Kidney capillary endothelial cell (primary cell): ENCODE results near the gene CDH23.

ENCODE experiments used
- DNase-seq: peaks from one replicate; pipeline ENCODE4 v3.0.0-alpha.2; 2018; ENCODE audit warnings: low spot score

Gene CDH23

DNA sequence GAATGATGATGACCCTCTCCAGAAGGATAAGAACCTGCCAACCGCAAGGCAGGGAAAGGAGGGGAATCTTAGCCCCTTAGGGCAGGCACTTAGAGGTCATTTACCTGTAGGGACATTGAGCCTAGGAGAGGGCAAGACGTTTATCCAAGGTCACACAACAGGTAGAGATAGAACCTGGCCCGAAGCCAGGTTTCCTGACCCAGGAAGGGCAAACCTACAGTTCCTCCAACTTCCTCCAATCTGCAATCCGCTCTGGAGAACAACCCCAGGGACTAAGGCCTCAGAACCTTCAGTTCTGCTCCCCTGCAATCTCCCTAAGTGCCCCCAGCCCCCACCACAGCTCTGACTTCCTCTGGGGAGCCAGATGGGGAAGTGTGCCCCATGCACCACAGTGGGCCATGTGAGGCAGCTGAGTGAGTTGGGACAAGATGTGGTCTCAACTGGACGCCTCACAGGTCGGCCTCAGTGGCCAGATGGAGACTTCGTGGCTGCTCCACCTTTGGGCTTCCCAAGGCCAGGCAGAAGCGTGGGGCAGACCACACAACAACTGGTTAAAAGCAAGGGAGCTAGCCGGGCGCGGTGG is 455.7 kb downstream of the CDH23 start:
- no peak for DNase-seq

DNA sequence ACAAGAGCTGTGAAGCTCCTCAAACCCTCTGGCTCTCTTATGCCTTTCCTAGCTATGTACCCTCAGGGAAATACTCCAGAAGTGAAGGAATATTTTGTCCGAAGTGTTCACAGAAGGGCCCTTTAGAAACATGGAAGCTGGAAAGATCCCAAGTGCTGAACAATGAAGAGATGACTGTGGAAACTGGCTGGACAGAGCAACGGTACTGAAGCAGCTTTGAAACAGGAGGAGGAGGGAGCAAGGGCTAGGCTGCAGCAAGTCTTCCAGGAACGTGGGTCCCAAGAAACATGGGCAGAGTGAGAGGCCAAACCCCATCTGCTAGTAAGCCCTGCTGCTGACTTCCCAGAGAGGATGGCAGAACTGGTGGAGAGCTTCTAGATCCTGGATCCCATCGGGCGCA is 457.3 kb downstream of the CDH23 start:
- DNase-seq = no peak

DNA sequence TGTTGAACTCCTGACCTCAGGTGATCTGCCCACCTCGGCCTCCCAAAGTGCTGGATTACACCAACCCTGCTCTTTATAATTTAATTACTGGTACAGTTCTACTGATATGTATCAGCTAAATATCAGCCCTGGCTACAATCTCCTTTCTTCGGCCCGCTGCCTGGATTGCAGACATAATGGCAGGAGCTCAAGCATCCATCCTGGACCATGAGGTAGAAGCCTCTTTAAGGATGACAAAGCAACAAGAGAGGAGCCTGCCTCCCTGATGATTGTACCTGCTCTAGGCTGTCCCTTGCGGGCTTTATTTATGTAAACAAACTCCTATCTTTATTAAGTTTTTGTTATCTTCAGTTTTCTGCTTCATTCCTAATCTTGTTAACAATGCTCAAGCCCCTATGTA is 459.9 kb downstream of the CDH23 start:
- DNase-seq = no peak

DNA sequence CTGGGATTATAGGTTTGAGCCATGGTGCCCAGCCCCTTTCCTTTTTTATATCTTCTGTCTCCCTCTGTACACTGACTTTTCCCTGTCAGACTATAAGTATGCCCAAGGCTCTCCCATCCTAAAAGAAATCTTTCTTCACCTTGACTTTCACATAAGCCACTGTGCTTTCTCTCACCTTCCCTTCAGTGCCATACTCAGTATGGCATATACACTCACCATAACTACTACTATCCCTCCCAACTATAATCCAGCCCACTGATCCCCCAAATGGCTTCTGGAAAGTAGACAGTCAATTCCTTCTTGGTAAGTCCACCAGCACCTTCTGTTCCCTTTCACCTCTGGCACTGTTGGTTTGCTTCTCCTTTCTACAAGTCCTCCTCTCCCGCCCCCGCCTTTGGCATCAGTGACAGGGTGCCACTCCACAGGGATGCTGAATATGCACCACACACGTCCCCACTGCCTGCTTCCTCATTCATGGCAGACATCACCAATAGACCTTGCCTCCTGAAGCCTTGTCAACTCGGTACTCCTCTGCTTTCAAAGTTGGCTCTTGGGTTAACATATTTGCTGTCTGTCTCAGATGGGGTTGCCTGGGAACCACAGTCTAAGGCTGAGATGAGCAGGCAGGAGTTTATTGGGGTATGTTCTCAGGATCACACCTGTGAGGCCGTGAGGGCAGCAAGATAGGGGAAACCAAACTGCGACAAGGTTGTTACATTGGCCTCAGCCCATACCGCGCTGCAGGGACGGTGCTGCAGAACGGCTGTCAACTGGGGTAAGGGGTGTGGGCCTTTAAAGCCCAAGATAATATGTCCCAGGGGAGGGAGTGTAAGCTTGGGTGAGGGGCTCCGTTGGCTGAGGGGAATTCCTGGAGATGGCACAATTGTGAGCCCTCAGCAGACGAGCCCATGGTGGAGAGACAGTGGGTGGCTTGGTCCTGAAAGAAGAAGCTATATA is 461.5 kb downstream of the CDH23 start:
- DNase-seq = no peak

DNA sequence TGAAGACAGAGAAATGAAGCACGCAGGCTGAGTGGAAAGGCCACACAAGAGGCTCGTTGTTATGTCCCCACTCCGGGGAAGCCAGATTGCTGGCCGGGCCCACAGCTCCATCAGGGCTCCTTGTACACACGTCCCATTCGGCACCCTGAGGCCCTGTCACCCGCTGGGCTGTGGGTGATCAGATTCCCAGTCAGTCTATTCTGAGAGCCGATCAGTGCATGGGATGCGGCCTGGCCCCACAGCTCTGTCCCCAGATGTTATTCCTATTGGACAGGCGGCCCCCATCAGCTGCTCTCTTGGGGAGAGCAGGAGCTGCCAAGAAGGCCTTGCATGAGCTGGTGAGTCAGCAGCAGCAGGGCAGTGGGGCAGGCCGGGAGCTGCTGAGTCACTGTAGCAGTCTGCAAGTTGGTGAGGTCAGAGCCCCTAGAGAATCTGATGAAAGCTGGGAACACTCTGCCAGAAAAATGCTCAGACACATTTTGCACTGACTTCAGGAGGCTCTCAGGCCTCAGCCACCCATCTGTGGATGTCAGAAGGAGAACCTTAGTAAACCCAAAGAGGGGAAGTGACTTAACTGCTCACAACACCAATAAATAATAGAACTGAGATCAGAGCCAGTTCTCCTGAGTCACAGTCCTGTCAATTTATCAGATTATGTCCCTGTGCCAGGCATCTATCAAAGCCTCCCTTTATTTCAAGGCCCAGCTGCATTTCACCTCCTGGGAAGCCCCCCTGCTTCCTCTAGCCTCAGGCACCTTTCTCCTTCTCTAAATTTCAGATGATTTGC is 463.7 kb downstream of the CDH23 start:
- DNase-seq = peak; percentile 98

DNA sequence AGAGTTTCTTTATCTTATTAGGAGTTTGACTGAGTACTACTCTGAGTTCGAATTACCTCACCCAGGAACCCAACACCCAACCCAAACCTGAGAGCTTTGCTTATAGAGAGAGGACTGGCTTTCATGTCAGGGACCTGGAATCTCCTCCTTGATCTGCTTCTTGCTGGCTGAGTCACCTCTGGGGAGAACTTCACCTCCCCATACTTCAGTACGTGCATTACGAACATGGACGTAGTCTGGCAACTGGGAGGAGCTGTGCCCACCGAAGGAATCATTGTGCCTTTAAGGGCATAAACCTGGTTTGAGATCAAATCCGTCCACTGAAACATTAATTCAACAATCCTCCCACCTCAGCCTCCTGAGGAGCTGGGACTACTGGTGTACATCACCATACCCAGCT is 466.5 kb downstream of the CDH23 start:
- no peak for DNase-seq

DNA sequence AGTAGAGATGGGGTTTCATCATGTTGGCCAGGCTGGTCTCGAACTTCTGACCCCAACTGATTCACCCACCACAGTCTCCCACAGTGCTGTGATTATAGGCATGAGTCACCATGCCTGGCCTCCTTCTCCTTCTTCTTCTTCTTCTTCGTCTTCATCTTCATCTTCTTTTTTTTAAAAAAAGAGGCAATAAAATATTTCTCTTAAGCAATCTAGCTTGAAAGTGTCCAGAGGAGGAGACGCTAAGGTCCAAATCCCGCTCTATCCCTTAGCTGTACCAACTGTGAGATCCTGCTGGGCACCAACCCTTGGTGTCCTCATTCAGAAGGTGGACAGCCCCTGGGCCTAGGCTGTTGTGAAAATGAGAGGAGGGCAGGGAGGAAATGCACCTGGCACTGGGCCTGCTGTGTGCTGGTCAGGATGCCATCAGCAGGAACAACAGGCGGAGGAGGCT is 468.2 kb downstream of the CDH23 start:
- DNase-seq = no peak
